GM12873 (cell line): Measurements from ENCODE around the gene RCC2.

Experiments used
- TF ChIP-seq, protein P1 (sequence below): IDR thresholded peaks from 2 replicates; pipeline ENCODE4 v1.5.1; 2012; ENCODE audit warnings: low read depth, mild to moderate bottlenecking, moderate library complexity, low read length, control low read depth; ENCODE audit not compliant: insufficient read depth; ENCODE audit errors: missing control alignments

Gene RCC2

DNA sequence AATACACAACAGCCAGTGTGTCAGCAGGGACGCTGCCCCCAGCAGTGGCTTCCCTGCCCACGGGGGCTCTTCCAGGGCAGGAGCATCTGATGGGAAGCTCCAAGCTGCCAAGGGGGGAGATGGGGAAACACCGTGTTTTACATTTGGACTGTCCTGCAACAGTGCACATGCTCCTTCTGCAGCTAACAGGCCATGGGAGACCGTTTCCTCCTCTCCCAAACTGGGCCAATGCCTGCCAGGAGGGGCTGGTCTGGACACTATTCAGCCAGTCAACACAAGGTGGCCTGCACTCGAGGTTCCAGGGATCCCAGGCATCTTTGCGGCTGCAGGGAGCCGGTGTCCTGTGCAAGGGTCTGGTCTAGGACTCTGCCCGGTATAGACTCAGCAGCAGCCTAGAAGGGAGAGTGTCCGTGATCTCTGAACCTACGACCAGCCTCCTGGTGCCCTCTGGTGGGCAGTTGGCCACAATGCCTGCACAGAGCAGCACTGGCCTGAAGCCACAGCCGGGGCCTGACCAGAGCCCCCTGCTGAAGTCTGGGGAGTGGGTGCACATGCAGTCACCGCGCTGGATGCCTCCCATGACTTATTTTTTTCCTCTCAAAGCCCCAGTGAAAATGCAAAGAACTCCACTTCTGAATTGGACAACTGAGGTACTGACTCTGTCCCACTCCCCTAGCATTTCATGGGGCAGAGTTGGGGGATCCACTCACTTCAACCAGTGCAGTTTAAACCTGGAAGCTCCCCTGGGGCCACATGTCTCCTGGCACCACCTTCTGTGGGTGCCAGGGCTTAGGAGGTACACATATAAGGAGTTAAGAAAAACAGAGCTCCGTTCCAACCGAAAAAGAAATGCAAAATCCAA lies 33.3 kb downstream of the RCC2 start:
- TF ChIP-seq, protein P1, sequence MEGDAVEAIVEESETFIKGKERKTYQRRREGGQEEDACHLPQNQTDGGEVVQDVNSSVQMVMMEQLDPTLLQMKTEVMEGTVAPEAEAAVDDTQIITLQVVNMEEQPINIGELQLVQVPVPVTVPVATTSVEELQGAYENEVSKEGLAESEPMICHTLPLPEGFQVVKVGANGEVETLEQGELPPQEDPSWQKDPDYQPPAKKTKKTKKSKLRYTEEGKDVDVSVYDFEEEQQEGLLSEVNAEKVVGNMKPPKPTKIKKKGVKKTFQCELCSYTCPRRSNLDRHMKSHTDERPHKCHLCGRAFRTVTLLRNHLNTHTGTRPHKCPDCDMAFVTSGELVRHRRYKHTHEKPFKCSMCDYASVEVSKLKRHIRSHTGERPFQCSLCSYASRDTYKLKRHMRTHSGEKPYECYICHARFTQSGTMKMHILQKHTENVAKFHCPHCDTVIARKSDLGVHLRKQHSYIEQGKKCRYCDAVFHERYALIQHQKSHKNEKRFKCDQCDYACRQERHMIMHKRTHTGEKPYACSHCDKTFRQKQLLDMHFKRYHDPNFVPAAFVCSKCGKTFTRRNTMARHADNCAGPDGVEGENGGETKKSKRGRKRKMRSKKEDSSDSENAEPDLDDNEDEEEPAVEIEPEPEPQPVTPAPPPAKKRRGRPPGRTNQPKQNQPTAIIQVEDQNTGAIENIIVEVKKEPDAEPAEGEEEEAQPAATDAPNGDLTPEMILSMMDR: peak; percentile 90

DNA sequence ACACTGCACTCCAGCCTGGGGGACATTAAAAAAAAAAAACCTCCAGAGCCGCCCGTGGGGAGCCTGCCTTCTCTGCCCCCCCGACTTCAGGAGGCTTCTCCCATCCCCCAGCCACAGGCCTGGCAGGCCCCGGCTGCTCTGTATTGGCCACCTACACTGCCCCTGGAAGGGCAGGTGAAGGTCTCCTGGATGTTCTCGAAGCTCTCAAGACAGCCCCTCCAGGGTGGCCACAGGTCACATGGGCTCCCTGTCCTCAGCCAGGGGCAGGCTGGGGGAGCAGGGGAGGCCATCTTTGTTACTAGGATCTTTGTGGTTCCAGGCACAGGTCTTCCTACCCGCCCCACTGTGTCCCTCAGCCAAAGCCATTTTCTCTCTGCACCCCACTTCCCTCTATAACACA lies 34.7 kb downstream of the RCC2 start:
- TF ChIP-seq, protein P1: no peak

DNA sequence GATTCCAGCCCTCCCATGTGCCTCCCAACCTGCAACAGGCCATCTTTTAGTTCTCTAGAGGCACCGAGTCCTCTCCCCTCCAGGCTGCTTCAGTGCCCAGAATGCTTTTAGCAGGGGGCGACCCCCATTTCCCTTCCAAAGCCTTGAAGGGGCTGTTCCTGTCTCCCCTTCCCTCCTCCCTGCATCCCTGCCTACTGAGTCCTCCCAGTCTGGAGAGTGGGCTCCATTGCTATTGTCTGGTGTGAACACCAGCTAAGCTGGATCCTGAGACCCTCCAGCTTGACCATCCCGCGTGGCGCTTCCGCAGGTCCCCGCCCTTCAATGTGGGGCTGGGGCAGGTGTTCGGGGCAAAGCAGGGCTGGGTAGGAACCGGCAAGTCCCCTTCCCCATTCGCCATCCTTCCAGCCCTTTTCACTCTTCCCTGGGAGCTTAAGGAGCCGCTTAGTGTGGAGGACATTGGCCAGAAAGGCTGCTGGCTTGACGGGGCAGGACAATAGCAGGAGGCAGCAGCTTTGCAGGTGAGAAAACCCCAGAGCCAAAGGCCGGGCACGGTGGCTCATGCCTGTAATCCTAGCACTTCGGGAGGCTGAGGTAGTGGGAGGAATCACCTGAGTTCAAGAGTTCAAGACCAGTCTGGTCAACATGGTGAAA lies 35.3 kb downstream of the RCC2 start:
- TF ChIP-seq, protein P1: no peak

DNA sequence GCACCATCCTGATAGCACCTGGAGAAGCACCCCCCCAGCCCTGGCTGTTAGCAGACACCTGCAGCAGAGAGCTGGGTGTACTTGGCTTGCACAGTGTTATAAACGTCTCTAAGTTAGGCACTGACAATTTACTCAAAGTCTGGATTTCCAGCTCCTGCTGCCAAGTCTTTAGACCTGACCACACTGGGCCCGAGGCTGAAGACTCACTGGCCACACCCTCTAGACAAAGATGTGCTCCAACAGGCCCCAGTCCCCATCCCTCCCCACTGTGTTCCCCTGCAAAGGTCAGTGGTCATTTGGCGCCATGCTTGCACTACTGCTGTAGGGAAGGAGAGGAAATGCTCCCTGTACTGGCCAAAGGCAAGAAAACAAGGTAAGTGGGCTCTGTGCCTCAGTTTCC lies 36.4 kb downstream of the RCC2 start:
- TF ChIP-seq, protein P1: no peak

DNA sequence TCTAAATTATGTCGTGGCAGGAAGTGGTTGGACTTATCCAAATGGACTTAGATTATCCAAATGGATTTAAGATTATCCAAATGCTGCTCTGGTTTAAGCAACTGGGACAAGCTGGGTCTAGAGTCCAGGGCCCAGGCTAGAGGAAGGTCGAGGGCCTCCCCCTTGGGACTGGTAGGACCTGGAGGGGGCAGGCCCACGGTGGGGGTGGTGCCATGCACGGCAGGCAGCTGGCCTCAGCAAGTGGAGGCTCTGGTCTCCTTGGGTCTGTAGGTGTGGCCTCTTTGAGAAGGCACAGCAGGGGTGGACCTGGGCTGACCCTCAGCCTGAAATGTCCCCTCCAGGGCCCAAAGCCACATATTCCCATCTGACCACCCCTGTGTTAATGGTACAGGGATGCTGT lies 37.6 kb downstream of the RCC2 start:
- TF ChIP-seq, protein P1: no peak

DNA sequence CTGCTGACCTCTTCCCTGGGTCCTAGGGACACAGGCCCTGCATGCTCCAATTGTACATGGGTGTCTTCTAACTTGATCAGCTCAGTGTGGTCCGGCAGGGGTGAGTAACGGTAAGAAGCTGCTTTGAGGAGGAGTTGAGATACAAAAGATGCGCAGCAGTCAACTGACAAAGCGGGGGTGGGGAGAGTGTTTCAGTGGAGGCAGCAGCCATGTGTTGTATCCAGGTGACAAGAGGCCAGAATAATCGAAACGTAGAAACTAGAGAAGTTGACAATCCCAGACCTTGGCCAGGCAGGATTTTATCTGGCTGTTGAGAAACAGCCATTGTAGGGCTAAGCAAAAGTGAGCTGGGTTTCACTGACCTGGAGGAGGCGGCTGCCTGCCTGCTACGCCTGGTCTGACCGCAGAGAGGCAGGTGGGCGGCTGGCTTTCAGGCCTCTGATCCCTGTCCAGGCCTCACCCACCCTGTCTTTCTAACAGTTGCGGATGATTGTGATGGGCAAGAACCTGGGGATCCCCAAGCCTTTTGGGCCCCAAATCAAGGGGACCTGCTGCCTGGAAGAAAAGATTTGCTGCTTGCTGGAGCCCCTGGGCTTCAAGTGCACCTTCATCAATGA lies 38.6 kb downstream of the RCC2 start:
- TF ChIP-seq, protein P1: no peak
